WERI-Rb-1 (cell line): ENCODE results near the gene FAM135A.

Experiments
- DNase-seq: peaks from one replicate; pipeline ENCODE4 v3.0.0-alpha.2; 2020
- H3K27ac ChIP-seq: fragments of 250-450 bp; sonication (Bioruptor Pico); 2 replicates; pipeline ENCODE4 v1.5.1; 2020; ENCODE audit warnings: mild to moderate bottlenecking, moderate library complexity
- H3K27me3 ChIP-seq: fragments of 250-450 bp; sonication (Bioruptor Pico); 2 replicates; pipeline ENCODE4 v1.5.1; 2021; ENCODE audit warnings: mild to moderate bottlenecking, low read depth, moderate library complexity; ENCODE audit not compliant: insufficient read depth, severe bottlenecking
- H3K36me3 ChIP-seq: fragments of 250-450 bp; sonication (Bioruptor Pico); 2 replicates; pipeline ENCODE4 v1.5.1; 2020; ENCODE audit warnings: mild to moderate bottlenecking, moderate library complexity
- H3K4me3 ChIP-seq: 2 replicates; pipeline ENCODE4 v1.5.1; 2011; ENCODE audit warnings: low read depth, mild to moderate bottlenecking, control low read depth, low read length
- H3K9me3 ChIP-seq: fragments of 250-450 bp; sonication (Bioruptor Pico); 2 replicates; pipeline ENCODE4 v1.5.1; 2021; ENCODE audit warnings: mild to moderate bottlenecking, moderate library complexity; ENCODE audit not compliant: severe bottlenecking
- CTCF ChIP-seq: IDR thresholded peaks from 2 replicates; pipeline ENCODE4 v1.5.1; 2011; ENCODE audit warnings: low read depth, mild to moderate bottlenecking, control low read depth, inconsistent platforms, low read length

Gene FAM135A

GRCh38 chr6:70380771-70381416, 32.4 kb upstream of the FAM135A start:
- H3K27me3 ChIP-seq = no peaks in the 10 kb centered on the region
- TF ChIP-seq CTCF = no peak
- no peak overlapping the region for H3K27ac ChIP-seq
- no peak for DNase-seq
- H3K36me3 ChIP-seq = no peaks in the 10 kb centered on the region
- H3K4me3 ChIP-seq = no peak overlapping the region
- H3K9me3 ChIP-seq = no peaks in the 10 kb centered on the region

DNA sequence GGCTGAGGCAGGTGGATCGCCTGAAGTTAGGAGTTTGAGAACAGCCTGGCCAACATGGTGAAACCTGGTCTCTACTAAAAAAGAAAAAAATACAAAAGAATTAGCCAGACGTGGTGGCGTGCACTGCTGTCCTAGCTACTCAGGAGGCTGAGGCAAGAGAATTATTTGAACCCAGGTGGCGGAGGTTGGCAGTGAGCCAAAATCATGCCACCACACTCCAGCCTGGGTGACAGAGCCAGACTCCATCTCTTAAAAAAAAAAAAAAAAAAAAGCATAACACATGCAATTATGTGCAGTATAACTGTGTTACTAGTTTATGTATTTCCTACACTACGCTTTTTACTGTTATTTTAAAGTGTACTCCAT, 31.9 kb upstream of the FAM135A start:
- DNase-seq = no peak

DNA sequence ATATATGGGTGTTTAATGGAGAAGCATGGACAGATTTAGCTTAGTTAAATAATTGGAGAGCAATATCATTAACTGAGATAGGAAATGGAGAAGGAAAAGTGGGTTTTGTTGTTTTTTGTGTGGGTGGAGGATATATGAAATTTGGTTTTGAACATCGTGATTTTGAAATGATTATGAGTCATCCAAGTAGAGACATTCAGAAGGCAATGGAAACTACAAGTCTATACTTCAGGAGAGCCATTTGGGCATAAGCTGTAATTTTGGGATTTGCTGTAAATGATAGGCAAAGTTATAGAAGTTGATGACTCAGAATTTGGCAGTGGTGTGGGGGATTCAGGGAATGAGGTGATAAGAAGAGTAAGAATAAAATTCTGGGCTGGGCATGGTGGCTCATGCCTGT, 27.4 kb upstream of the FAM135A start:
- Histone ChIP-seq H3K9me3 (no peaks in the 10 kb centered on the region), H3K27ac (no peak overlapping the region), H3K4me3 (no peak overlapping the region), H3K36me3 (no peaks in the 10 kb centered on the region), H3K27me3 (no peaks in the 10 kb centered on the region)
- no peak for TF ChIP-seq CTCF
- no peak for DNase-seq

More for the DNA sequence above, 31.9 kb upstream of the FAM135A start:
- Histone ChIP-seq H3K36me3 (no peaks in the 10 kb centered on the region), H3K4me3 (no peak overlapping the region), H3K27me3 (no peaks in the 10 kb centered on the region), H3K27ac (no peak overlapping the region), H3K9me3 (no peaks in the 10 kb centered on the region)
- TF ChIP-seq CTCF = no peak

DNA sequence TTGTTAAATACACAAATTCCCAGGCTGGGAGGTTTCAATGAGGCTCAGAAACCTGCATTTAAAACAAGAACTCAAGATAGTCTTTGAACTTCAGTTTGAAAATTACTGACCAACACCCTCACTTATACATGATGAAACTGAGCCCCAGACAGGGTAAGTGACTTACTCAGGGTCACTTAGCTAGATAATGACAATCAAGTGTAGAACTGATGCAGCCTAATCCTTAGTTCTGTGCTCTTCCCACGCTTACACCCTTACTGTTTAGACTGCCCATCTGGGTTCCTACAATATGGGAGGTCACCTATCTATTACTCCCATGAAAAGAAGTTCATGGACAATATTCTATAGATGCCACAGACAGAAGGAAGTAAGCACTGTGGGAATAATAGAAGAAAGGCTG, 24.5 kb upstream of the FAM135A start:
- H3K4me3 ChIP-seq = no peak overlapping the region
- TF ChIP-seq CTCF = no peak
- no peaks in the 10 kb centered on the region for H3K36me3 ChIP-seq
- no peak for DNase-seq
- H3K27ac ChIP-seq = no peak overlapping the region
- H3K9me3 ChIP-seq = no peaks in the 10 kb centered on the region
- no peaks in the 10 kb centered on the region for H3K27me3 ChIP-seq

DNA sequence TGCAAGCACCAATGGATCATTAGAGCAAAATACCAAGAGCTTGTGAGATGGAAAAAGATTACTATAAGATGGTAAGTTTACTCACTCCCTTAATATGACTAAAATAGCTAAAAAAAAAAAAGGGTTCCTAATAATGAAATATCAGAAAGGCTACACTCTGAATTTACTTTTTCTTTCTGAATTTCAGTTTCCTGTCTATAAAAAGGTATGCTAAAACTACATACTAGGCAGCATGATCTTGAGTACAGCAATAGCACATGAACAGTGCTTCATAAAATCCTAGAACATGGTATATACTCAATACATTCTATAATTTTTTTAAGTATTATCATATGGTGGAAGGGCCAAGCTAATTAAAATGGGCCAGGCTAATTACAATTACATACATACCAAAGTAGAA, 24.0 kb upstream of the FAM135A start:
- DNase-seq = no peak
- Histone ChIP-seq H3K27ac (no peak overlapping the region), H3K9me3 (no peaks in the 10 kb centered on the region), H3K36me3 (no peaks in the 10 kb centered on the region), H3K4me3 (no peak overlapping the region), H3K27me3 (no peaks in the 10 kb centered on the region)
- no peak for TF ChIP-seq CTCF

GRCh38 chr6:70390067-70390466, 23.2 kb upstream of the FAM135A start:
- no peaks in the 10 kb centered on the region for H3K36me3 ChIP-seq
- H3K27me3 ChIP-seq = no peaks in the 10 kb centered on the region
- DNase-seq = no peak

More at GRCh38 chr6:70390067-70390466, 23.2 kb upstream of the FAM135A start:
- Histone ChIP-seq H3K9me3 (no peaks in the 10 kb centered on the region), H3K4me3 (no peak overlapping the region), H3K27ac (no peak overlapping the region)
- no peak for TF ChIP-seq CTCF
